Type B pancreatic cell (in vitro differentiated cells): ENCODE data around the gene LRRN2. TPM values are rescaled to one million over a fixed set of nuclear protein-coding genes. Genes with fewer than 3 reads are reported as not detected.

Experiments
- DNase-seq: peaks from one replicate; pipeline ENCODE4 v3.0.0; 2021; ENCODE audit warnings: mixed read lengths; ENCODE audit not compliant: unreplicated experiment; ENCODE audit errors: extremely low spot score
- H3K27ac Mint-ChIP-seq: 2 replicates; pipeline ENCODE4 v1.8.0; 2021; ENCODE audit warnings: mild to moderate bottlenecking, mixed read lengths
- H3K27me3 Mint-ChIP-seq: 2 replicates; pipeline ENCODE4 v1.8.0; 2021; ENCODE audit warnings: mixed read lengths
- H3K36me3 Mint-ChIP-seq: 2 replicates; pipeline ENCODE4 v1.8.0; 2021; ENCODE audit warnings: mixed read lengths
- H3K4me1 Mint-ChIP-seq: one replicate; pipeline ENCODE4 v1.8.0; 2021; ENCODE audit warnings: mixed read lengths; ENCODE audit not compliant: unreplicated experiment
- H3K4me3 Mint-ChIP-seq: 2 replicates; pipeline ENCODE4 v1.8.0; 2021; ENCODE audit warnings: mild to moderate bottlenecking, mixed read lengths
- H3K9me3 Mint-ChIP-seq: 2 replicates; pipeline ENCODE4 v1.8.0; 2021; ENCODE audit warnings: mixed read lengths
- CTCF ChIP-seq: fragments of 200-600 bp; sonication (generic); conservative IDR thresholded peaks from 2 replicates; pipeline ENCODE4 v1.5.0; 2021; ENCODE audit warnings: antibody characterized with exemption, mild to moderate bottlenecking
- total RNA-seq: library from RNA; stranded (reverse); gene quantifications from 2 replicates; pipeline ENCODE4 v1.2.1, GENCODE V29; 2021; ENCODE audit warnings: low replicate concordance

The LRRN2 gene
- total RNA-seq, 1 donor from 2014 or later, result 19.0 TPM

GRCh38 chr1:204612326-204612725 lies 73.2 kb downstream of the LRRN2 start:
- H3K4me3 Mint-ChIP-seq, result no peak overlapping the region

DNA sequence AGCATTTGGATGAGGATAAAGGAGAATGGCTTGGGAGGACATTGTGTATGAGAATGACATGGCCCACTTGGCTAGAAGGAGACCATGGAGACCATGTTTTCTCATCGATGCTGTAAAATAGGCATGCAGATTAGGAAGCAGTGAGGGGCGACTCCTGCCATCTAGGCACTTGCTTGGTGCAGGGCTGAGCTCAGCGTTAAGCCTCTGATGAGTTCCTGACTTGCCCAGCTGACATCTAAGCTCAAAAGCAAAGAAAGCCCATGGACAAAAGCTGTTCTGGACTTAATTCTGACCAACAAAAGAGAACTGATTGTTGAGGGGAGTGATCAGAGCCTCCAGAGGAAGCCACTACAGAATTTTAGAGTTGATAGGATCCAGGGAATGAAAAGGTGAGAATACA lies 74.5 kb downstream of the LRRN2 start:
- no peak overlapping the region for H3K27ac Mint-ChIP-seq
- no peak overlapping the region for H3K4me3 Mint-ChIP-seq
- H3K27me3 Mint-ChIP-seq, result peaks cover 28% of the 10 kb centered on the region
- TF ChIP-seq CTCF, result no peak
- H3K9me3 Mint-ChIP-seq, result no peaks in the 10 kb centered on the region
- no peak for DNase-seq
- H3K4me1 Mint-ChIP-seq, result no peaks in the 10 kb centered on the region
- H3K36me3 Mint-ChIP-seq, result no peaks in the 10 kb centered on the region

More at GRCh38 chr1:204612326-204612725, 73.2 kb downstream of the LRRN2 start:
- H3K27me3 Mint-ChIP-seq, result peaks cover 35% of the 10 kb centered on the region
- peaks cover 8% of the 10 kb centered on the region for H3K4me1 Mint-ChIP-seq
- no peaks in the 10 kb centered on the region for H3K36me3 Mint-ChIP-seq
- no peaks in the 10 kb centered on the region for H3K9me3 Mint-ChIP-seq
- no peak for DNase-seq
- no peak for TF ChIP-seq CTCF
- H3K27ac Mint-ChIP-seq, result no peak overlapping the region

DNA sequence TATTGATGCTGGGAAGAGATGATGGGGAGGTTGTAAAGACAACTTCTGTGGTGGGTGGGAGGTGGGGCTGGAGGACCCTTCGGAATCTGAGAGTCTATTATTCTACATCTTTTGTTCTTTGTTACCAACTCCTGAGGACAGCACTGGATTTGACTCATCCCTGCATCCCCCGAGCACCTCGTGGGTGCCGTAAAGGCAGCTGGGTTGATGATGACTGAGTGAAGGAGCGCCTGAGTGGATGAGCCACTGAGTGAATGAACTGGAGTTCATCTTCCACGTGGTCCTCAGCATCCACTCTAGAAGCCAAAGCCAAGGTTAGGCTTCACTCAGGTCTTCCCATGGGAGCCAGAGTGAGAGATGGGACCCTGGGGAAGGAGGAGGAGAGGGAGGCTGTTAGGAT lies 77.6 kb downstream of the LRRN2 start:
- H3K4me1 Mint-ChIP-seq, result no peaks in the 10 kb centered on the region
- H3K9me3 Mint-ChIP-seq, result no peaks in the 10 kb centered on the region
- no peak overlapping the region for H3K27ac Mint-ChIP-seq
- no peak for TF ChIP-seq CTCF
- H3K27me3 Mint-ChIP-seq, result peaks cover 18% of the 10 kb centered on the region
- no peaks in the 10 kb centered on the region for H3K36me3 Mint-ChIP-seq
- DNase-seq, result no peak
- no peak overlapping the region for H3K4me3 Mint-ChIP-seq

GRCh38 chr1:204605791-204606190 lies 79.7 kb downstream of the LRRN2 start:
- Mint-ChIP-seq H3K9me3 (no peaks in the 10 kb centered on the region), H3K36me3 (no peaks in the 10 kb centered on the region), H3K4me1 (peaks cover 6% of the 10 kb centered on the region), H3K4me3 (no peak overlapping the region), H3K27me3 (peaks cover 21% of the 10 kb centered on the region), H3K27ac (no peak overlapping the region)
- TF ChIP-seq CTCF, result no peak
- no peak for DNase-seq

GRCh38 chr1:204602871-204603542 lies 82.5 kb downstream of the LRRN2 start:
- Mint-ChIP-seq H3K4me3 (no peak overlapping the region), H3K27ac (no peak overlapping the region), H3K9me3 (no peaks in the 10 kb centered on the region), H3K27me3 (peaks cover 16% of the 10 kb centered on the region), H3K36me3 (no peaks in the 10 kb centered on the region), H3K4me1 (peaks cover 11% of the 10 kb centered on the region)
- no peak for DNase-seq
- TF ChIP-seq CTCF, result no peak
